Activated CD4-positive, alpha-beta T cell treated with anti-CD3 and anti-CD28 coated beads, Interleukin-2, amount 50 U/mL, for 48 hours (primary cell): ENCODE data around the gene EPG5.
A peak's percentile ranks its signal among the peaks of the same experiment; 100 is the strongest.
"Not testable (repeated sequence)": the region's sequence is repeated elsewhere in the genome, so short reads cannot be mapped to it uniquely, and the experiment has no call there.

Experiments
- DNase-seq, 2 experiments: peaks; one replicate each; pipeline ENCODE4 v3.0.0-alpha.2; 2020

EPG5 gene

GRCh38 chr18:45863469-45863868, 103.7 kb downstream of the EPG5 start:
- no peak for DNase-seq

GRCh38 chr18:45861926-45862325, 105.2 kb downstream of the EPG5 start:
- DNase-seq, result no peak

GRCh38 chr18:45860971-45861370, 106.2 kb downstream of the EPG5 start:
- DNase-seq, result no peak

GRCh38 chr18:45860492-45860891, 106.6 kb downstream of the EPG5 start:
- no peak for DNase-seq

- DNase-seq, result no peak
Observed at GRCh38 chr18:45859334-45859733, 107.8 kb downstream of the EPG5 start.

- no peak for DNase-seq
Observed at GRCh38 chr18:45856531-45856930, 110.6 kb downstream of the EPG5 start.

- DNase-seq, result no peak
Observed at GRCh38 chr18:45854036-45854586, 113.0 kb downstream of the EPG5 start.

- DNase-seq, result no peak
Observed at GRCh38 chr18:45852631-45853030, 114.5 kb downstream of the EPG5 start.

GRCh38 chr18:45851161-45851925, 115.8 kb downstream of the EPG5 start:
- no peak for DNase-seq

GRCh38 chr18:45850021-45850420, 117.1 kb downstream of the EPG5 start:
- no peak for DNase-seq

GRCh38 chr18:45849529-45849928, 117.6 kb downstream of the EPG5 start:
- DNase-seq, result no peak

GRCh38 chr18:45848643-45849042, 118.5 kb downstream of the EPG5 start:
- DNase-seq, result not testable (repeated sequence)

GRCh38 chr18:45847119-45847518, 120.0 kb downstream of the EPG5 start:
- no peak for DNase-seq

- DNase-seq, result no peak
Observed at GRCh38 chr18:45845410-45845809, 121.7 kb downstream of the EPG5 start.

- no peak for DNase-seq
Observed at GRCh38 chr18:45844938-45845337, 122.2 kb downstream of the EPG5 start.

GRCh38 chr18:45843019-45843418, 124.1 kb downstream of the EPG5 start:
- DNase-seq, result no peak

GRCh38 chr18:45841765-45842442, 125.2 kb downstream of the EPG5 start:
- DNase-seq, result no peak

- DNase-seq, result no peak
Observed at GRCh38 chr18:45841060-45841764, 125.9 kb downstream of the EPG5 start.

GRCh38 chr18:45839414-45840395, 127.4 kb downstream of the EPG5 start:
- peak in 1 of 2 experiments; percentile 34 for DNase-seq

GRCh38 chr18:45838302-45839070, 128.6 kb downstream of the EPG5 start:
- DNase-seq, result no peak

- peak; percentile 42 to 56 for DNase-seq
Observed at GRCh38 chr18:45837283-45838070, 129.7 kb downstream of the EPG5 start.
